Stimulated activated CD8-positive, alpha-beta memory T cell treated with anti-CD3 and anti-CD28 coated beads, Interleukin-12 subunit alpha, Interleukin-12 subunit beta, amount 100 ng/mL, for 24 hours (primary cell): Measurements from ENCODE around the gene IGSF8.

Experiments used
- DNase-seq: peaks from one replicate; pipeline ENCODE4 v3.0.0-alpha.2; 2020; ENCODE audit errors: extremely low read depth

Gene IGSF8

DNA sequence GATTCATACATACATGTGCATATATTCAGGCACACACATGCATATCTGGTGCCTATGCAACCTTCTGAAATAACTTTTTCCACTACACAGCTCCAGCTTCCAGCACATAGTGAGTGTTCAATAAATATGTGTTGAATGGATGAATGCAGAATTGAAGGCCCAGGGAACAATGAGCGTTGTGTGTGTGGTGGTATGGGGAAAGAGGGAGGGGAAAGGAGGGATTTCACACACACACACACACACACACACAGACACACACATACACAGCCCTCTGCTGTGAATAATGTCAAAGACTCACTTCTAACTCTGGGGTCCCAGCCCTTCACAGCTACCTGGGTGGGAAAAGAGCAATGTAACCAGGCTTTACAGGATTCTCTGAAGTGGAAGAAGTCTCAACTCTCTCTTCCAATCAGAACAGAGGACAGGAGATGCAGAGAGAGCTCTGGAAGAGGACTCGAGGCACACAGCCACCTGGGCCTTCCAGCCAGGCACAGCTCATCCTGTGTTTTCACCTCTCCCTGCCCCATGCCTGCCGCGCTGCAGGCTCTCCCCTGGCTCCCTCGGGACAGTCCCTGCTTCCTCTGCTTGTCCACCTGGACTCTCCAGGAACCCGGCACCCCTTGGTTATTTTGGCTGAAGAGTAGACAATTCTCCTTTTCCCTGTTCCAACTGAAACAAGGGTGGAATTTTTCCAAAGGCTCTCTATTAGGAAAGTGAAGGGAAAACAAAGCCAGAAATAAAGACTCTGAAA is 5.4 kb upstream of the IGSF8 start:
- no peak for DNase-seq

DNA sequence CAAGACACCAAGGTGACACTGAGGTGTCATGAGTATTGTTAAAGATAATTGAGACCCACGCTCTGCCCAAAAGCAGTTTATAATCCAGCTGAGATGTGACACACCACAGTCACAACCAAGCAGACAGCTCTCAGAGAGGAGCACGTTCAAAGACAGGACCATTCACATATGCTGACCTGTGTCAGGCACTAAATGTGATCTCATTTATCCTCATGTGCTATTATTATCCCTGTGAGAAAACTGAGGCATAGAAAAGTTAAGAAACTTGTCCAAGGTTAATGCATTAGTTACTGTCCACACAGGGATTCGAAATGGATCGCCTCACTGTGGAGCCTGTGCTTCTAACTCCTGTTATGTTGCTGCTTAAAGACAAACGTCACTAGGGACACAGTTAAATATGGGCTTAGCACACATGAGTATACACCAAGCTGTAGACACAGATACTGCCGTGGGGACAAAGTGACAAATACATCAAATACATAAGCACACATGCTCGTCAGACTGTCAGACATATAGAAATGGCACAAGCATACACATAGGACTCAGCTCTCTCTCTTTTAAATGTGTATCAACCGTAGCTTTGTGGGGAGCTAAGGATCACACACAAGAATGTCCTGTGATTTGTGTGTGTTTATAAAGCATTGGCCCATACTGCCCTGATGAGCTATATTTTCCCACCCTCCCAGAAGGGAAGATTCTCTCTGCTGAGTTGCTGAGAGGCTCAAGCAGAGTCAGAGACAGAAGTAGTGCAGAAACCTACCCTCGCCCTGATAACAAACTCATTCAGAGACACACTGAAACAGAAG is 3.5 kb upstream of the IGSF8 start:
- no peak for DNase-seq

DNA sequence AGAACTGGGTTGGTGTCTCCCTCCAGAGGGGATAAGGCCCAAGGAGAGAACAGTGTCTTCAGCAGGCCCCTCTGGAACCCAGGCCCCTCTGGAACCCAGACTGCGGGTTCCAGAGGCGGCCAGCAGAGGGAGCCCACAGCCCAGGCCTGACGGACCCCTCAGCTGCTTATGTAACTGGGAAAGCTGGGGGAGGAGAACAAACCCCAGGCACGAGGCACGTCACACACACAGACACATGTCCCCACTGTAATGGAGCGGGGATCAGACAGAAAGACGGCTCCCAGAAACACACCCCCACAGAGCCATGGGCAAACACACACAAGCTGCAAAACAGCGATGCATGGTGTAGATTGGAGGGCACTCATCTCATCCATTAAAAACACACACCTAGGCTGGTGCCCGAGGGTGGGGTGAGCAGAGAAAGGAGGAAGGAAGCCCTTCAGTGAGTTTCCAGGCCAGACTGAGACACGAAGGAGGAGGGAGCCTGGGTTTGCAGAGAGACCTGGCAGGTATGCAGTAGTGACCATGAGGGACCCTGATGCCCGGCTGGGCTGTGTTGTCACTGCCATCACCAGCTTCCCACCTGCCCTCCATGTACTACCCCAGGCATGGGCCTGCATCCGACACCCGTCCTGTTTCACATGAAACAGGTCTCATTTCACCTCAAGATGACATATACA is 2.8 kb upstream of the IGSF8 start:
- DNase-seq: peak; percentile 39

DNA sequence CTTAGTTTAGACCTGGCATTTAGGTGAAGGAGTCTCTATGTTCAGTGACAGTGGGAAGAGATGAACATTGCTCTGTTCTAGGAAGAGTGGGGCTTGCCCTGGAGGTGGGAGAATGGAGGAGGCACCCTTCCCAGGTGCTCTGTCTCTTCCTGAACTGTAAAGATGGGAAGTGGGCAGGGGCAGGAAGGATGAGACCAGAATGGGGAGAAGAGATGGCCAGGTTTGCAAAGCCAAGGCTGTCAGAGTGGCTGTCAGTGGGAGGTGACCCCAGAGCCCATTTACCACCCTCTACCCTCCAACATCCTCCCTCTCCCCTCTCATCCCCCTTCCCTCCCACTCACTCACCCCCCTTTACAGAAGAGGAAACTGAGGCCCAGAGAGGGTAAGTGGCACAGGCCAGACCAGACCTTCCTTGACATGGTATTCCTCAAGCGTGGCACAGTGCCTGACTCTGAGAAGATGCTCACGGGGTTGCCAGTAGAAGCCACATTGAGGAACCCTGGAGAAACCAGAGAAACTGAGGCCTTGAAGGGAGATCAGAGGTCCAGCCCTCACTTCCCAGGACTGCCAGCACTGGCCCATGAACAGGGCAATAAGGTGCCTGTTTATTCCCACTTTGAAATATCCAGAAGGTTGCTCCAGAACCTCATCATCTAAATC is 1.4 kb upstream of the IGSF8 start:
- no peak for DNase-seq

DNA sequence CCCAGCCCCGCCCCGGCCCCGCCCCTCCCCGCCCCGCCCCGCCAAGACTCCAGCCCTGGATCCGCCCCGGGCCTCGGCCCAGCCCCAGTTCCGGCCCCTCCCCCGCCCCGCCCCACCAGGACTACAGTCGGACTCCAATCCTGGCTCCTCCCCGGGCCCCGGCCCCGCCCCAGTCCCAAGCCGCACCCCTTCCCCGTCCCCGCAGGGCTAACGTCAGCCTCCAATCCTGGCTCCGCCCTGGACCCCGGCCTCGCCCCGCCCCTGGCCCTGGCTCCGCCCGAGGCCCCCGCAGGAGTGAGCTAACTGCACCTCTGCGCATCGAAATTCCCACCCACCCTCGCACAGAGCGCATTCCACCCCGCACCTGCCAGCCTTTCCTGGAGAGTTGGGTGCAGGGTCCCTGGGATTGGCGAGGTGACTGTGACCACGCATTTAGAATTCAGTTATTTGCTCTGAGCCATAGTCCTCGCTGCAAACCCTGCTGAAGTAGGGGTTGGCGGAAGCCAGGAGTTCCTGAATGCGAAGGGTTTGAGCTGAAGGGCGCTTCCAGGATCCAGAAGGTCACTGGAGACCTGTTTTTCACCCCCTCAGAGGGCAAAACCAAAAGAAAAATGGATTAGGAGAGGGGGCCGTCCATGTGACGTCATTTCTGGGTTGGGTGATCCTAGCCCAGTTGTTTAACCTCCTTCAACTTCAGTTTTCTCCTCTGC is 588 bp upstream of the IGSF8 start:
- peak; percentile 93 for DNase-seq

DNA sequence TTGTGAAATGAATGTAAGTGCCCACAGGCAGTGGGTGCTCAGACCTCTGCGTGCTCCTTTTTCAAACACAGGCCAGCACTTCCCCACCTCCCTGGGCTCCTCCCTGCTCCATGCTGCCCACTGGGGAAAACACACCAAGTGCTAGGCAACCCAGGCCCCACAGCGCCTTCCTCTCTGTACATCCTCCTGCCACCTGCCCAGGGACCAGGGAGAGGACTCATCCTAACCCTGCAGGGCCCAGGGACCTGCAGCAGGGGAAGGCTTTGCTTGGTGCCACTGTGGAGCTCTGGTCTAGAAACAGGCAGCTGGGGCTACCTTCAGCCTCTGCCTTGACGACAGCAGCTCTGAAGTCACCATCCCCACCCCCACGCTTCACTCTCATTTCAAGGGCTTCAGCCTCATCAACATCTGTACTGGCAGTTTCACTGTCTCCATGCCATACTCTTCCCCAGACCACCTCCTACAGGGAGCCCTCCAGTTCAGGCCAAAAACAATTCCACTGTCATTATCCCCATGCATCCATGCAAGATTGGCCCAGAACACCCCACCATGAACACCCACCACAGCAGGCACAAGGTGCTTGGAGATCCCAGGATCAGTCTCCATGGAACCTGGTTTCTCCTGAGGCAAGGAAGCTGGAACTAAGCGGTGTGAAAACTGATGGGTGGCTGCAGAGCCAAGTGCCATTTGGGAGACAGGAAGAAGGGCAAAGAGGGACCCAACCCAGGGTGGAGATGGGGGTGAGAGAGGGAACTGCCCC is 1.1 kb downstream of the IGSF8 start:
- no peak for DNase-seq

DNA sequence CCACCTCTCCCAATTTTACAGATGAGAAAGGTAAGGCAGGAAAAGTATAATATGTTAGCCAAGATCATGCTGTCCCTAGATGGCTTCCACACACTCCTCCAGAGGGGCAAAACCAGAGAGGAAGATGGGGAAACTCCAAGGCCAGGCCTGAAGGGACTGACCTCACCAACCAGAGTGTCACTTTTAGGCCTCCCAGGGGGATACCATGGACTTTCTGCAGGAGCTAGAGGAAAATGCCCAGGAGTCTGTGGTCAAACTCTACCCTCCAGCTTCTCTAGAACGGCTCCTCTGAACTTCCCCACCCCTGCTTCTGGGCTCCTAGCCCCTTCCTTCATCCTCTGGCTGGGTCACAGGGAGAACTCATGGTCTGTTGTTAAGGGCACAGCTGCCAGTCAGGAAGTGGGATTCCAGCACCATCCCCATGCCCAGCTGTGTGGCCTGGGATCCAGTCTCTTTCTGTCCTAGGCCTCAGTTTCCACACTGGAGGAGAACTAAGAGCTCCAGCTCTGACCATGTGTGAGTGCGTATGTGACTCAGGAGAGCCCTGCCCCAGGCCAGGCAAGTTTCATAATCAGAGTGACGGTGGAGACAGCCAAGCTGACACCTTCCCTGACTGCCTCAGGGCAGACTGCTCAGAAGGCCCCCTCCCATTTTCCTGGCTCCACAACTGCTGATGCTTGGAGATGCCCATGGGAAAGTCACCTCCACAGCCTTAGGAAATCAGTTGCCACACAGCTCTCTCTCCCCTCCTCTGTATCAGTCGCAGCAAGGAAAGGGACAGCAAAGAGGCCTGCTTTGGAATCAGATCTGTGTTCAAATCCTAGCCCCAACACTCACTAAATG is 1.9 kb downstream of the IGSF8 start:
- DNase-seq: no peak

DNA sequence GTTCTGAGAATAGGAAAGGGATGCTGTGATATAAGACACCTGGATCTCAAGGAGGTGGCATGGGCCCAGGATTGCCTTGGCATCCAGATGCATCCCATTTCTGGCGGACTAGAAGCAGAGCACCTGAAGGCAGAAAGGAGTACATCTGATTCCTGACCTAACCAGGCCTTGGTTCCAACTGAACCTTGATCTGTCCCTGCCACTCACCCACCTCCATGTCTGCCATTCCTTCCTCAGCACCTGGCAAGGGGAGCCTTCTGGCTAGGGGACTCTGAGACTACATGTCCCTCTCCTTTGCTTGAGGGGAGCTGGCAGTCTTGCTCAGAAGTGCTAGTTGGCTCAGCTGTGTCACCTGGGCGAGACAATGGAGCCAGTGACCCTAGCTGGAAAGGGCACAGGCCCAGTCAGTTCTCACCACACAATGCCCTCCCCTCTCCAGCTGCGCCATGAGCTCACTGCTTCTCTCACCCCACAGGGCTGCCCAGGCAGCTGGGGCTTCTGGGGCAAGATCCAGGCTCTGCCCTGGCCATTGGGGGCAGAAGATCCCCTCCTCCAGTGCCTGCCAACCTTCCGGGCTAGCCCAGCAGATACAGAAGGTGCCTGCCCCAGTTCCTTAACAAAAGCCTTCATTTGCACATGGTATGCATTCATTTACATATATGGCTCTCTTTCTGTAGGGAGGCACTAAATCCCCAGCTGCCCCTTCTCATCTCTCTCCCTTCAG is 2.9 kb downstream of the IGSF8 start:
- DNase-seq: no peak

DNA sequence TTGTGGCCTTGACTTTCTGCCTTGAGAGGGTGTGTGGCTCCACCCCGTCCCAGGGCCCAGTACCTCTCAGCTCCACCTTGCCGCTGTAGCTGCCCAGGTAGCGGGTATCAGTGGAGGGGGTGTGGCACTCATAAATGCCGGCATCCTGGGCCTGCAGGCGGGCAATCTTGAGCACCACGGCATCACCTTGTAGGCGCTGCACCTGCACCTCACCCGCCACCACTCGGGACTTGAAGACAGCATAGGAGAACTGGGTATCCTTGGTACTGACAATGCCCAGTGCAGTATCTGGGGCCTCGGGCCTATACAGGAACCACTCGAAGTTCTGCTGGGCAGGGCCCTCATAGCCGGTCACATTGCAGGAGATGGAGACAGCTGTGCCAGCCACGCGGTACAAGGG is 3.6 kb downstream of the IGSF8 start:
- no peak for DNase-seq

DNA sequence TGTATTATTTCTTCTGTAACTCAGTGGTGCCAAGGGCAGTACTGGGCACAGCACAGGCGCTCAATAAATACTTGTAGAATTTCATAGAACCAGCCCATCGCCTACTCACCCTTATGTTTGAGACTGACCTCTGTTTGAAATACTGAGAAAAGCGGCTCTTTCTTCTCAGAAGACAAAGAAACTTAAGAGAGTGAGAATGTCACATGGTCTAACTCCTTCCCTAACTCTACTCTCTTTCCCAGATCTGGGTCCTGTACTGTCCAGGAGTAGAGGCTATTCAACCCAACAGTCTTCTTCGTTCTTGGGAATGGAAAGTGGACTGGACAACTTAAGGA is 4.2 kb downstream of the IGSF8 start:
- no peak for DNase-seq

DNA sequence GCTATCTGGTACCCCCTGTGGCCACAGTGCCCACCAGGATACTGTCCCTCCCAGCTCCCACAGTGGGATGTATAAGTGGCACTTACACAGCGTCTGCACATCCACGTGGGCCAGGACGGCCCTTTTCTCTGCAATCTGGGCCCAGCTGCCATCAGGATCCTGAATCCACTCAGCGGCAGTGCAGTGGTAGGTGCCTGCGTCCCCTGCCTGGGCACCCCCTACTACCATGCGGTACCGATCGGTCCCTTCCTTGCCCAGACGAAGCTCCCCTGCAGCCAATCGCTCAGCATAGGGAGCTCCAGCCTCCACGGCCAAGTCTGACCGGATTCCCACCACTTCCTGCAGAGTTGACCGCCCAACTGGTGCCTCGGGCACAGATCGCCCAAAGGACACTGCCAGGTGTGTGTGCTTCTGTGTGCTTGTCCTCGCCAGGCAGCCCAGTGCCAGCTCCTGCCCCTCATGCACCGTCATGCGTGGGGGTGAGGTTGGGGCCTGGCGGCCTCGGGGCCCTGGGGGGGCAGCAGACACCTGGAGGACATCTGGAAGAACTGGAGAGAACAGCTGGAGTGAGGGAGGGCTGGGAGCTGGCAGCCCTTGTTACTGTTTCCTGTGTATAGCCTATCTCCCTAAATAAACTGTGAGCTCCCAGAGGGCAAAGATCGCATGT is 4.7 kb downstream of the IGSF8 start:
- DNase-seq: no peak

DNA sequence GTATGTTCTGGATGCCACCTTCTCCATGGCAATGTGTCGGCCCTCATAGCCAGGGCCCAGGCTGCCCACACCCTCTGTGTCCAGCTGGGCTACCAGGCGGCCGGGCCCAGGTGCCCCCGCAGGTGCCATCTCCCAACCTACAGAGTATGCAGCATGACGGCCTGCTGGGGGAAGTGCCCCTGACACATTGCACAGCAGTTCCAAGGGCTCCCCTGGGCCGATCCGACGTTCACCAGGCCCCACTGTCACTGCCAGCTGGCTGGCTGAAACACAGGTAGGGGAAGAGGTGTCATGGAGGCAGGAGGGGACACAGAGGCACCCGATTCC is 5.4 kb downstream of the IGSF8 start:
- DNase-seq: no peak

DNA sequence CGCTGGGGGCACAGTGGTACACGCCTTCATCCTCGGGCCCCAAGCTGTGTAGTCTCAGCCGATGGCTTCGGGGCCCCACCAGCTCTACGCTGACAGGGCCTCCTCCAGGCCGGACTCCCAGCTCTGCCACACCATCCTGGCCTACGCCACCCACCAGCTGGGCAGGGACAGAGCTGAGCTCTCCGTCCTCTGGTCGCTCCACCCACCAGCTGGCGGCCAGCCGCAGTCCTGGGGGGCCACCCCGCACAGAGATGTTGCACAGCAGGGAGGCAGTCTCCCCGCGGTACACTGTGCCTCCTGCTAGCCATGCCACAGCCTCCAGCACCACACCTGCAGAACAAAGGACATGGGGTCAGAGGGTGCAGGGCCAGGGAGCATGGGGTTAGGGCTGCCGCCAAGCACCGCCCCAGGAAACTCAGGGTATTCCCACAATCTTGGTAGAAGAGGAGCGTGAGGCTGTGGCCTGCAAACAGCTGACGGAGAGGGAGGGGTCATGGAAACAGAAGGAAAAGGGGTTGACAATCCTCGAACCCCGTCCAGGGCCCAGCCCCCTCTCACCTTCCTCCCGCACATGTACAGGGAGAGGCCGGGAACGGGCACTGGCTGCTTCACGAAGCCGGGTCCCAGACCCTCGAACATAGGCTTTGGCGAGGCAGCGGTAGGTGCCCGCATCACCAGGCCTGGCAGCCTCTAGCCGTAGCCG is 5.9 kb downstream of the IGSF8 start:
- DNase-seq: no peak

DNA sequence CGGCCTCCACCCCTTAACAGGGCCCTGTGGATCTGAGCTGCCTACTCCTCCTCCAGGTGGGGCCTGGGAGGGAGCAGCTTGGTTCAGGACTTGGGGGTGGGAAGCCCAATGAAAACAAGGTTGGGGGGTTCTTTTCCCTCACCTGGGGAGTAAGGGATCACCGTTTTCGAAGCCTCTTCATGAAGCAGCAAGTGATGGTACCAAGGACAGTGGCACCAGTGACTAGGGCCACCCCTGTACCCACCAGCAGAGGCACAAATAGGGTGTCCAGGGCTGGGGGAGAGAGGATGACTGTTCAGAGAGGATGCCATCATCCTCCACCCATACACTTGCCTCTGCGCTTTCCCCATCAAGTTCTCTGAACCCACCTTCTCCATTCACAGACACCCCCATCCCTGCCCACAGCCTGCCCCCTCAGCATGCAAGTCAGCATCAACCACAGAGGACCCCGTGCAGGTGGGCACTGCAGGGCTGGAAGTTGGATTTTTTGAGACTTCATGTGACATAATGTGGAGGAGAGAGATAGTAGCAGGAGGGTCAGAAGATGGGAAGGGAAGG is 6.7 kb downstream of the IGSF8 start:
- no peak for DNase-seq

DNA sequence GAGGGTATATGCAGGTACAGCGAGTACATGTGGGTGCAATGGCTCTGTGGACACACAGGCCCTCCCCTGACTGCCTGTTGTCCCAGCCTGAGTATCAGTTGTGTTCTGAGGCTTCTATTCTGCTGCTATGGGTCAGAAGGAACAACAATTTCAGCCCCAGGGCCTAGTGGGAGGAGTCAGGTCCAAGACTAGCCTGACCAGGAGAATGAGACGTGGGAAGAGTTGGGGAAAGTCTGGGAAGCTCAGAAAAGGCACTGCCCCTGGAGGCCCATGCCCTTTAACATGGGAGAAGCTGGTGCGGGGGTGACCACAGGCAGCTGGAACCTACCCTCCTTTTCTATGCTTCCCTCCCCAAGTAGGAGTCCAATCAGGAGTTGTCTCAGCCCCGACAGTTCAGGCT is 7.7 kb downstream of the IGSF8 start:
- DNase-seq: no peak

DNA sequence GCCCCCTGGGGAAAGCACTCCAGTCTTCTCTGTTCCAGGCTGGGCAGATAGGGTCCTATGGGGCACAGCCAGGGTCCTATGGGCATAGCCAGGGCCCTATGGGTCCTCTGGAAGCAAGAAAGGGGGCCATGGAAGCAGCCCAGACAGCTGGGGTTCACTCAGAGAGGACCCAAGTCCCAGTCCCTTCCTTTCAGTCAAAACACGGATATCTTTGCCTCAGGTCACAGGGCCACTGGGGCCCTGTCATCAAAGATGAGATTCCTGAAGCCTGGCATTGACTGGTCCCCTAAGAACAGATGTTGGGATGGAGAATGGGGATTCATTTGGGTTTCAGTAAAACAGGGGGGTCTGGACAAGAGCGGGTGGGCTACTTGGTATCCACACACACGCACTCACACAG is 8.5 kb downstream of the IGSF8 start:
- no peak for DNase-seq

DNA sequence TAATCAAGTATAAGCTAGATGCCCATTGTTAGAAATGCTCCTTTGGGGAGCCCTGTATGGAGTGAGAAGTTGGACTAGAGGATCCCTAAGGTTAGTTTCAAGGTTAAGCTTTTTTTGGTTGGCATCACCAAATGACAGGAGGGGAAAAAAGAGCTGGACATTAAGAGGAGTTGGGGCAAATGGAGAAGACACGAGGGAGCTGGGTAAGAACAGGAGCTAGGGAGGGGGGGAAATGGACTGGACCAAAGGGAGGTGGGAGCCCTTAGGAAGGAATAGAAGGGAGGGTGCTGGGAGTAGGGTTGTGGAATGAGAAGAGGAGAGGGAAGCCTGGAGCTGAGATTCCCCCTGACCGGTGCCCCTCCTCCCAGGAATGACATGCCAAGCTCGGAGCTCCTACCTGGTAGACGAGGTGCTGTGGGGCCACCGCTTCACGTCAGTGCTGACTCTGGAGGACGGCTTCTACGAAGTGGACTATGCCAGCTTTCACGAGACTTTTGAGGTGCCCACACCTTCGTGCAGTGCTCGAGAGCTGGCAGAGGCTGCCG is 11.2 kb downstream of the IGSF8 start:
- DNase-seq: no peak

DNA sequence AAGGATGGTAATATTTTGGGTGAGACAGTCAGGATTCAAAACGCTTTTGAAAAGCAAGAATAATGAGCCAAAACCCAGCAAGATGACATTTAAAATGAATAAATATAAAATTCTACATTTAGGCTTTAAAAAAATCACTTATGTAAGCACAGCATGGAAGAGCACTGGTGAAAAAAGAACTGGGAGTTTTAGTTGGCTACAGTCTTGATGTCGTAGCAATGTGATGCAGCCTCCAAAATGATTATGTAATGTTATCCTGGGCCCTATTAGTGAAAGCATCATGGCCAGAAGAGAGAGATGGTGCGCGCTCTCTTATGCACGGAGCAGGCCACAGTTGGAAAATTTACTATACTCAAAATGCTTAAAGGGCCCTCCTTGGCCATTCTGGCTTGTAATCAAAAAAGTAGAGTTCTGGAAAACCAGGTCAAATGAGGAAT is 11.9 kb downstream of the IGSF8 start:
- DNase-seq: no peak
